Neutrophil (primary cell): Measurements from ENCODE around the gene ZBTB20.

ENCODE experiments used
- H3K27ac ChIP-seq: fragments of 200-600 bp; sonication (generic); 2 replicates; pipeline ENCODE4 v1.5.1; 2016; ENCODE audit warnings: mild to moderate bottlenecking, moderate library complexity
- H3K27me3 ChIP-seq: fragments of 200-600 bp; sonication (generic); 2 replicates; pipeline ENCODE4 v1.6.0; 2016; ENCODE audit warnings: mild to moderate bottlenecking
- H3K36me3 ChIP-seq: fragments of 200-600 bp; sonication (generic); 2 replicates; pipeline ENCODE4 v1.5.1; 2017
- H3K4me1 ChIP-seq, 2 experiments: fragments of 200-600 bp in 1 of 2; sonication (generic) in 1 of 2; 1 replicate in 1 of 2; 2 replicates in 1 of 2; pipeline versions ENCODE4 v1.5.1 to v1.6.1; 2013 to 2016; ENCODE audit warnings: low read depth in 1 of 2, low read length in 1 of 2, mild to moderate bottlenecking in 1 of 2, moderate library complexity in 1 of 2; ENCODE audit not compliant: control insufficient read depth in 1 of 2, insufficient read depth in 1 of 2
- H3K4me3 ChIP-seq, 2 experiments: fragments of 200-600 bp in 1 of 2; sonication (generic) in 1 of 2; 1 replicate in 1 of 2; 2 replicates in 1 of 2; pipeline ENCODE4 v1.5.1; 2013 to 2016; ENCODE audit warnings: low read depth in 1 of 2, low read length in 1 of 2, mild to moderate bottlenecking in 1 of 2, moderate library complexity in 1 of 2
- H3K9me3 ChIP-seq: fragments of 200-600 bp; sonication (generic); 2 replicates; pipeline ENCODE4 v1.5.1; 2016
- CTCF ChIP-seq: fragments of 200-600 bp; sonication (generic); IDR thresholded peaks from 2 replicates; pipeline ENCODE4 v1.5.1; 2016; ENCODE audit warnings: antibody characterized with exemption

The ZBTB20 gene

DNA sequence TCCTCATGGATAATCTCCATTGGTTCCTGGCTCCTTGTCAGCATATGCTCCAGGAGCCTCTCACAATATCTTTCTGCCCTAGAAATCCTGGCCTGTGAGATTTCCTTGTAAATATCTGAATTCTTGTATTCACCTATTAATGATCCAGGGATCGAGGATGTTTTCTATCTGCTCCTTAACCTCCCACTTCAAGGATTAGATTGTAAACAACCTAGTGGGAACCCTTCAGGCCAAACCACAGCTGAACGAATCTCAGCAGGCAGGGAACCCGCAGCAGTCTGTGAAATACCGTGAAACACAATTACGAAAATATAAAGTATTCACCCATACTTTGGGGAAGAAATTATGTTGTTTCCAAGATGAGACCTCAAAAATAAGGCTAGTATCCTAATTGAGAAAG, 637.3 kb downstream of the ZBTB20 start:
- no peaks in the 10 kb centered on the region for H3K36me3 ChIP-seq
- H3K27ac ChIP-seq: no peak overlapping the region
- no peaks in the 10 kb centered on the region for H3K9me3 ChIP-seq
- TF ChIP-seq CTCF: no peak
- no peaks in the 10 kb centered on the region for H3K4me1 ChIP-seq
- H3K4me3 ChIP-seq: no peak overlapping the region
- H3K27me3 ChIP-seq: no peaks in the 10 kb centered on the region

GRCh38 chr3:114508976-114509375, 638.1 kb downstream of the ZBTB20 start:
- no peaks in the 10 kb centered on the region for H3K9me3 ChIP-seq
- no peaks in the 10 kb centered on the region for H3K4me1 ChIP-seq
- H3K36me3 ChIP-seq: no peaks in the 10 kb centered on the region
- TF ChIP-seq CTCF: no peak
- H3K4me3 ChIP-seq: no peak overlapping the region
- no peak overlapping the region for H3K27ac ChIP-seq
- H3K27me3 ChIP-seq: no peaks in the 10 kb centered on the region

- no peaks in the 10 kb centered on the region for H3K9me3 ChIP-seq
- no peak for TF ChIP-seq CTCF
- H3K4me1 ChIP-seq: no peaks in the 10 kb centered on the region
- no peak overlapping the region for H3K27ac ChIP-seq
- H3K27me3 ChIP-seq: no peaks in the 10 kb centered on the region
- H3K4me3 ChIP-seq: no peak overlapping the region
- no peaks in the 10 kb centered on the region for H3K36me3 ChIP-seq
Measured at GRCh38 chr3:114508208-114508607, 638.9 kb downstream of the ZBTB20 start.

DNA sequence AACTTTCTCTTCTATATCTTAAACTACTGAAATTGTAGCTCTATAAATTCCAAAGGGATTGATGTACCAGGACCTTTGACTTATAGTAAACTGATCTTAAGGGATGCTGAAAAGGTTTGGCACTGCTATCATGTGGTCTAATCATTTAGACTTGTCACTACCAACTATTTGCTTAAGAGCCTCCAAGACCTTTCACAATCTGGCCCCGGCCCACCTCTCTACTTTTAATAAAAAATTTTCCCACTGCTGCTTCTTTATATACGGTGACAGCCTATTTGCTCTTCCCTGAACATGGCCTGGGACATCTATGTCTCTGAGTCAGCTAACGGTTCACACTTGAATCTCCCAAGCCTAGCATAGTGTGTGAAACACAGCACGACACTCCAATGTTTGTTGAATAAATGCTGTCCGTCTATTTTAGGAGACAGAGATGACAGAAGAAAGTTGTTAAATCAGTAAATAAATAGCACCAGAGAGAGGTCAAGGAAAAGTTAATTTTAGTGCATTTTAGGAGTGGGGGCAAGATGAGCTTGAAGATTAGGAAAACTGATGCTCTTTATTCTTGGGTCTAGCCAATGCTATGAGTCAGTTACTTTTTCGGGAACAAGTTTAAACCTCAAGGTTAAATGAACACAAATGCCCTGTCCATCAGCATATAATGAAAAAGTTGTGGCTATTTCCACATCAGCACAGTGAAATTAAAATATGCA, 640.3 kb downstream of the ZBTB20 start:
- Histone ChIP-seq H3K9me3 (no peaks in the 10 kb centered on the region), H3K4me3 (no peak overlapping the region), H3K27ac (no peak overlapping the region), H3K27me3 (no peaks in the 10 kb centered on the region), H3K36me3 (no peaks in the 10 kb centered on the region), H3K4me1 (no peaks in the 10 kb centered on the region)
- TF ChIP-seq CTCF: no peak

GRCh38 chr3:114504941-114505628, 642.0 kb downstream of the ZBTB20 start:
- H3K27ac ChIP-seq: no peak overlapping the region

More at GRCh38 chr3:114504941-114505628, 642.0 kb downstream of the ZBTB20 start:
- no peaks in the 10 kb centered on the region for H3K36me3 ChIP-seq
- no peaks in the 10 kb centered on the region for H3K27me3 ChIP-seq
- no peak overlapping the region for H3K4me3 ChIP-seq
- no peaks in the 10 kb centered on the region for H3K9me3 ChIP-seq
- TF ChIP-seq CTCF: no peak
- H3K4me1 ChIP-seq: peaks cover 0 to 1% of the 10 kb centered on the region in 2 experiments
